ENCODE measurements around the gene CUX1.

Gene CUX1

GRCh38 chr7:102081244-102081627 lies 263.8 kb downstream of the CUX1 start:
- no peak for DNase-seq

GRCh38 chr7:102082693-102083368 lies 265.4 kb downstream of the CUX1 start:
- no peak for DNase-seq

GRCh38 chr7:102085218-102085772 lies 267.9 kb downstream of the CUX1 start:
- DNase-seq: no peak

- no peak for DNase-seq
Observed at GRCh38 chr7:102089175-102090098, 272.0 kb downstream of the CUX1 start.

GRCh38 chr7:102093599-102094315 lies 276.3 kb downstream of the CUX1 start:
- no peak for DNase-seq

GRCh38 chr7:102094316-102094650 lies 276.9 kb downstream of the CUX1 start:
- DNase-seq: no peak

GRCh38 chr7:102095321-102096011 lies 278.0 kb downstream of the CUX1 start:
- no peak for DNase-seq

GRCh38 chr7:102096012-102096332 lies 278.5 kb downstream of the CUX1 start:
- DNase-seq: no peak

GRCh38 chr7:102096706-102097427 lies 279.4 kb downstream of the CUX1 start:
- no peak for DNase-seq

- DNase-seq: no peak
Observed at GRCh38 chr7:102097601-102098161, 280.3 kb downstream of the CUX1 start.

GRCh38 chr7:102098986-102099385 lies 281.6 kb downstream of the CUX1 start:
- DNase-seq: no peak

GRCh38 chr7:102099474-102099873 lies 282.0 kb downstream of the CUX1 start:
- no peak for DNase-seq

GRCh38 chr7:102101111-102101551 lies 283.7 kb downstream of the CUX1 start:
- DNase-seq: no peak

GRCh38 chr7:102101926-102102325 lies 284.5 kb downstream of the CUX1 start:
- DNase-seq: no peak

GRCh38 chr7:102103027-102103372 lies 285.6 kb downstream of the CUX1 start:
- DNase-seq: no peak

- no peak for DNase-seq
Observed at GRCh38 chr7:102104245-102104644, 286.8 kb downstream of the CUX1 start.

- no peak for DNase-seq
Observed at GRCh38 chr7:102106625-102107024, 289.2 kb downstream of the CUX1 start.

- DNase-seq: no peak
Observed at GRCh38 chr7:102107474-102108104, 290.2 kb downstream of the CUX1 start.

- DNase-seq: no peak
Observed at GRCh38 chr7:102111061-102112041, 293.9 kb downstream of the CUX1 start.

- no peak for DNase-seq
Observed at GRCh38 chr7:102115181-102115580, 297.8 kb downstream of the CUX1 start.

Data from activated CD4-positive, alpha-beta T cell treated with anti-CD3 and anti-CD28 coated beads, Interleukin-2, amount 50 U/mL, for 1 hour (primary cell).